A549 (cell line): ENCODE measurements around the gene PBX4. TPM values are rescaled to one million over a fixed set of nuclear protein-coding genes. Genes with fewer than 3 reads are reported as not detected.

ENCODE experiments used
- ATAC-seq, 2 experiments: fragments of 200-7000 bp in 1 of 2; fragments of >200 bp in 1 of 2; cut with Nextera tagmentation in 1 of 2; cut with Tn5 transposase in 1 of 2; 3 replicates each; pipeline versions ENCODE4 v1.8.0 to v1.9.1; 2018 to 2020; ENCODE audit warnings: mild to moderate bottlenecking in 1 of 2, moderate library complexity in 1 of 2
- CTCF ChIA-PET: fragments of 300-600 bp; sonication (Branson Sonifier 250); formaldehyde crosslinking; extraction: SDS; loops from one replicate; lab custom pipeline; 2021; ENCODE audit warnings: antibody characterized with exemption, inconsistent platforms; lab: Yijun Ruan, JAX
- POLR2A ChIA-PET: fragments of 350-600 bp; formaldehyde crosslinking; extraction: SDS; loops from one replicate; lab custom pipeline; 2021; ENCODE audit warnings: antibody characterized with exemption, inconsistent platforms; lab: Yijun Ruan, JAX
- DNase-seq, 2 experiments: peaks; one replicate each; pipeline versions ENCODE4 v3.0.0 to v3.0.0-alpha.2; 2011 to 2016; ENCODE audit warnings: low read depth in 1 of 2, low spot score in 1 of 2
- FAIRE-seq: peaks from 2 replicates; lab custom pipeline; 2011; peaks lifted over from hg19 to GRCh38; lab: Jason Lieb, UNC
- H3K27ac ChIP-seq, 2 experiments: fragments of >200 bp; sonication (Bioruptor Twin); formaldehyde crosslinking; 3 replicates each; pipeline ENCODE4 v1.5.1; 2016 to 2017
- H3K4me1 ChIP-seq: fragments of >200 bp; sonication (Bioruptor Twin); formaldehyde crosslinking; 3 replicates; pipeline ENCODE4 v1.6.1; 2016
- H3K4me2 ChIP-seq: fragments of >200 bp; sonication (Bioruptor Twin); formaldehyde crosslinking; 3 replicates; pipeline ENCODE4 v1.6.1; 2016
- H3K4me3 ChIP-seq: fragments of >200 bp; sonication (Bioruptor Twin); formaldehyde crosslinking; 3 replicates; pipeline ENCODE4 v1.5.1; 2016
- H3K9me3 ChIP-seq: fragments of >200 bp; sonication (Bioruptor Twin); formaldehyde crosslinking; 3 replicates; pipeline ENCODE4 v1.6.1; 2016
- CBX2 ChIP-seq: fragments of 200-600 bp; sonication (generic); IDR thresholded peaks from 2 replicates; pipeline ENCODE4 v1.6.1; 2016; ENCODE audit warnings: low read depth, mild to moderate bottlenecking, borderline replicate concordance
- CHD2 ChIP-seq: fragments of 150-350 bp; IDR thresholded peaks from 2 replicates; pipeline ENCODE4 v1.6.1; 2014; ENCODE audit warnings: low read length; ENCODE audit not compliant: partially characterized antibody
- EHMT2 ChIP-seq: fragments of 200-600 bp; sonication (generic); IDR thresholded peaks from 2 replicates; pipeline ENCODE4 v1.6.1; 2016; ENCODE audit warnings: antibody characterized with exemption, low read depth, mild to moderate bottlenecking, moderate library complexity
- EP300 ChIP-seq, 2 experiments: fragments of >200 bp; sonication (Bioruptor Twin); formaldehyde crosslinking; IDR thresholded peaks; 2 replicates in 1 of 2; 3 replicates in 1 of 2; pipeline ENCODE4 v1.6.1; 2016 to 2017
- FOXS1 ChIP-seq: fragments of 250-450 bp; sonication (Bioruptor Pico); IDR thresholded peaks from 2 replicates; pipeline ENCODE4 v1.5.0; 2020; ENCODE audit warnings: mild to moderate bottlenecking, moderate library complexity
- GATA3 ChIP-seq: IDR thresholded peaks from 2 replicates; pipeline ENCODE4 v1.6.1; 2012; ENCODE audit warnings: borderline replicate concordance
- HDAC2 ChIP-seq: fragments of 200-600 bp; sonication (generic); IDR thresholded peaks from 2 replicates; pipeline ENCODE4 v1.6.1; 2016
- HOXB5 ChIP-seq: fragments of 250-450 bp; sonication (Bioruptor Pico); IDR thresholded peaks from 2 replicates; pipeline ENCODE4 v1.5.0; 2020; ENCODE audit warnings: mild to moderate bottlenecking, moderate library complexity
- KDM1A ChIP-seq: fragments of 200-600 bp; sonication (generic); IDR thresholded peaks from 2 replicates; pipeline ENCODE4 v1.6.1; 2016; ENCODE audit warnings: low read depth, mild to moderate bottlenecking
- MAFK ChIP-seq: fragments of 450-650 bp; IDR thresholded peaks from 2 replicates; pipeline ENCODE4 v1.6.1; 2014; ENCODE audit not compliant: partially characterized antibody
- MYC ChIP-seq: IDR thresholded peaks from 2 replicates; pipeline ENCODE4 v1.6.1; 2012; ENCODE audit warnings: mild to moderate bottlenecking, inconsistent platforms, low read length, improper control_type of control experiment, borderline replicate concordance
- NR3C1 ChIP-seq: fragments of >200 bp; sonication (Bioruptor Twin); formaldehyde crosslinking; IDR thresholded peaks from 3 replicates; pipeline ENCODE4 v1.6.1; 2017
- POLR2A ChIP-seq: IDR thresholded peaks from 2 replicates; pipeline ENCODE4 v1.6.1; 2012; ENCODE audit warnings: mild to moderate bottlenecking, low read length
- POLR2AphosphoS2 ChIP-seq: conservative IDR thresholded peaks from 2 replicates; pipeline ENCODE4 v1.6.1; 2012; ENCODE audit warnings: low read length, improper control_type of control experiment, inconsistent platforms
- RAD21 ChIP-seq, 2 experiments: fragments of >200 bp in 1 of 2; sonication (Bioruptor Twin) in 1 of 2; formaldehyde crosslinking in 1 of 2; IDR thresholded peaks in 1 of 2; conservative IDR thresholded peaks in 1 of 2; 2 replicates in 1 of 2; 3 replicates in 1 of 2; pipeline ENCODE4 v1.6.1; 2012 to 2018; ENCODE audit warnings: inconsistent platforms in 1 of 2
- SMC3 ChIP-seq: fragments of >200 bp; sonication (Bioruptor Twin); formaldehyde crosslinking; IDR thresholded peaks from 3 replicates; pipeline ENCODE4 v1.6.1; 2018; ENCODE audit warnings: inconsistent platforms
- ZC3H11A ChIP-seq: fragments of 450-650 bp; IDR thresholded peaks from 2 replicates; pipeline ENCODE4 v1.6.1; 2014; ENCODE audit warnings: antibody characterized with exemption, mild to moderate bottlenecking
- ZNF302 ChIP-seq: fragments of 250-450 bp; sonication (Bioruptor Pico); IDR thresholded peaks from 2 replicates; pipeline ENCODE4 v1.9.0; 2021; ENCODE audit warnings: inconsistent platforms, mild to moderate bottlenecking, moderate library complexity
- ZSCAN20 ChIP-seq: fragments of 250-450 bp; sonication (Bioruptor Pico); IDR thresholded peaks from 2 replicates; pipeline ENCODE4 v1.8.0; 2022; ENCODE audit warnings: mild to moderate bottlenecking, moderate library complexity
- WGBS: methylation state at CpG from one replicate; pipeline ENCODE4 v1.1.6; 2017; ENCODE audit errors: missing lambda C conversion rate; 5-methylcytosine and 5-hydroxymethylcytosine counted together
- polyA plus RNA-seq, 4 experiments: library from polyadenylated mRNA; depleted of rRNA in 3 of 4; stranded (reverse); fragments of >200 nt; fragmentation: RNase III in 1 of 4; extraction: RNeasy Plus Mini Kit Qiagen cat#74134 plus additional on column Dnase treatment in 1 of 4; gene quantifications; 2 replicates in 3 of 4; 3 replicates in 1 of 4; pipeline ENCODE4 v1.2.3, GENCODE V29; 2011 to 2017
- TF ChIP-seq, protein P1 (sequence below): fragments of >200 bp; sonication (Bioruptor Twin); formaldehyde crosslinking; IDR thresholded peaks from 3 replicates; pipeline ENCODE4 v1.5.1; 2016
- TF ChIP-seq, protein P2 (sequence below): fragments of 200-600 bp; sonication (generic); IDR thresholded peaks from 2 replicates; pipeline ENCODE4 v1.6.1; 2016; ENCODE audit warnings: antibody characterized with exemption, mild to moderate bottlenecking, moderate library complexity
- TF ChIP-seq, protein P3 (sequence below): IDR thresholded peaks from 2 replicates; pipeline ENCODE4 v1.6.1; 2012
- TF ChIP-seq, protein P4 (sequence below): fragments of 150-350 bp; IDR thresholded peaks from 2 replicates; pipeline ENCODE4 v1.6.1; 2014; ENCODE audit warnings: low read depth, mild to moderate bottlenecking, low read length

Gene PBX4
- polyA plus RNA-seq, 2 of the 4 experiments (the other 2 are of a cell fraction), result 0.70 to 0.90 TPM

DNA sequence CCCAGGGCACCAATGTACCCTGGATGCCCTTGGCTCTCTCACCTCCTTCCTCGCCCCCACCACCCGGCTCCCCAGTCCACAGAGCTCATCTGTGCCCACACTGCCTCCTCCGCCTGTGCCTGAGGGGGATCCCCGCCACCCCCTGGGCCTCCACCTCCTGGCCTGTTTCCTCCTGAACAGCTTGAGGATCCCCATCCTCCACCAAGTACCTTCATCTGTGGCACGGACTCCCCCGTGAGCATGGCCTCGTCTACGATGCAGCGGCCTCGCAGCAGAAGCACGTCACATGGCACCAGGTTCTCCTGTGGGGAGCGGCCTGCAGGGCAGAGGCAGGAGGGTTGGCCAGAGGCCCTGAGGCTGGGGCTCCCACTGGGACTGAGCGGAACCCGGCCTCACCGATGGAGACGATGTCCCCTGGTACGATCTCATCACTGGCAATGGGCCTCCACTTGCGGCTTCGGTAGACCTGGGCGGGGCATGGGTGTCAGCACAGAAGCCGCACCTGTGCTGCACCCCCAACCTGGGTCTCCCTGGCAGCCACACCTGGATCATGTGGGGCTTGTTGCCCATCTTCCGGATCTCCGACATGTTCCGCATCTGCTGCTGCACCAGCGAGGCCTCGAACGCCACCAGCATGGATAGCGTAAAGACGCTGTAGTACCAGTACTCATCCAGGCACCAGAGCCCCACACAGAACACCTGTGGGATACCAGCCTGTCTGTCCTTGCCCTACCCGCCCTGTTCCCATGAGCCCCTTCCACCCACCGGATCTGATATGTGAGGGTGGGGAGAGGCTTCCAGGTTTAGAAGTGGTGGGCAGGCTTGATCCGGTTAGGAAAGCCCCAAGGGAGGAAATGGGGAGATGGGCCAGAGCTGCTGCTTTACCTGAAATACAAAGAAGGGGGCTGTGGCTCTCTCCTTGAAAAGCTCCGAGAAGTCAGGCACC is 38.2 kb upstream of the PBX4 start:
- no peak overlapping the region for H3K4me3 ChIP-seq
- CTCF ChIA-PET, result interaction anchor here (0.6 to 4.7 kb wide), 4 partner anchors 8 to 124 kb away, joined by 3 to 28 read pairs (median 10); partner anchors contain the start of gene GMIP
- WGBS, result 91% methylated on average over 15 of the region's 33 CpGs
- POLR2A ChIA-PET, result no interaction called here
- no peak for TF ChIP-seq ZNF302 (CRISPR knock-in tag)
- TF ChIP-seq KDM1A, result no peak
- TF ChIP-seq GATA3, result no peak
- no peak for TF ChIP-seq CHD2
- TF ChIP-seq, protein P1, sequence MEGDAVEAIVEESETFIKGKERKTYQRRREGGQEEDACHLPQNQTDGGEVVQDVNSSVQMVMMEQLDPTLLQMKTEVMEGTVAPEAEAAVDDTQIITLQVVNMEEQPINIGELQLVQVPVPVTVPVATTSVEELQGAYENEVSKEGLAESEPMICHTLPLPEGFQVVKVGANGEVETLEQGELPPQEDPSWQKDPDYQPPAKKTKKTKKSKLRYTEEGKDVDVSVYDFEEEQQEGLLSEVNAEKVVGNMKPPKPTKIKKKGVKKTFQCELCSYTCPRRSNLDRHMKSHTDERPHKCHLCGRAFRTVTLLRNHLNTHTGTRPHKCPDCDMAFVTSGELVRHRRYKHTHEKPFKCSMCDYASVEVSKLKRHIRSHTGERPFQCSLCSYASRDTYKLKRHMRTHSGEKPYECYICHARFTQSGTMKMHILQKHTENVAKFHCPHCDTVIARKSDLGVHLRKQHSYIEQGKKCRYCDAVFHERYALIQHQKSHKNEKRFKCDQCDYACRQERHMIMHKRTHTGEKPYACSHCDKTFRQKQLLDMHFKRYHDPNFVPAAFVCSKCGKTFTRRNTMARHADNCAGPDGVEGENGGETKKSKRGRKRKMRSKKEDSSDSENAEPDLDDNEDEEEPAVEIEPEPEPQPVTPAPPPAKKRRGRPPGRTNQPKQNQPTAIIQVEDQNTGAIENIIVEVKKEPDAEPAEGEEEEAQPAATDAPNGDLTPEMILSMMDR, result no peak
- TF ChIP-seq EP300 (IDR thresholded peaks at IDR 0.05), result no peak
- TF ChIP-seq SMC3, result no peak
- TF ChIP-seq ZSCAN20 (CRISPR knock-in tag), result no peak
- TF ChIP-seq, protein P2, sequence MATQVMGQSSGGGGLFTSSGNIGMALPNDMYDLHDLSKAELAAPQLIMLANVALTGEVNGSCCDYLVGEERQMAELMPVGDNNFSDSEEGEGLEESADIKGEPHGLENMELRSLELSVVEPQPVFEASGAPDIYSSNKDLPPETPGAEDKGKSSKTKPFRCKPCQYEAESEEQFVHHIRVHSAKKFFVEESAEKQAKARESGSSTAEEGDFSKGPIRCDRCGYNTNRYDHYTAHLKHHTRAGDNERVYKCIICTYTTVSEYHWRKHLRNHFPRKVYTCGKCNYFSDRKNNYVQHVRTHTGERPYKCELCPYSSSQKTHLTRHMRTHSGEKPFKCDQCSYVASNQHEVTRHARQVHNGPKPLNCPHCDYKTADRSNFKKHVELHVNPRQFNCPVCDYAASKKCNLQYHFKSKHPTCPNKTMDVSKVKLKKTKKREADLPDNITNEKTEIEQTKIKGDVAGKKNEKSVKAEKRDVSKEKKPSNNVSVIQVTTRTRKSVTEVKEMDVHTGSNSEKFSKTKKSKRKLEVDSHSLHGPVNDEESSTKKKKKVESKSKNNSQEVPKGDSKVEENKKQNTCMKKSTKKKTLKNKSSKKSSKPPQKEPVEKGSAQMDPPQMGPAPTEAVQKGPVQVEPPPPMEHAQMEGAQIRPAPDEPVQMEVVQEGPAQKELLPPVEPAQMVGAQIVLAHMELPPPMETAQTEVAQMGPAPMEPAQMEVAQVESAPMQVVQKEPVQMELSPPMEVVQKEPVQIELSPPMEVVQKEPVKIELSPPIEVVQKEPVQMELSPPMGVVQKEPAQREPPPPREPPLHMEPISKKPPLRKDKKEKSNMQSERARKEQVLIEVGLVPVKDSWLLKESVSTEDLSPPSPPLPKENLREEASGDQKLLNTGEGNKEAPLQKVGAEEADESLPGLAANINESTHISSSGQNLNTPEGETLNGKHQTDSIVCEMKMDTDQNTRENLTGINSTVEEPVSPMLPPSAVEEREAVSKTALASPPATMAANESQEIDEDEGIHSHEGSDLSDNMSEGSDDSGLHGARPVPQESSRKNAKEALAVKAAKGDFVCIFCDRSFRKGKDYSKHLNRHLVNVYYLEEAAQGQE, result no peak
- no peak for TF ChIP-seq FOXS1 (CRISPR knock-in tag)
- no peak for FAIRE-seq
- no peak overlapping the region for H3K4me2 ChIP-seq
- H3K9me3 ChIP-seq, result no peaks in the 10 kb centered on the region
- no peak for ATAC-seq
- H3K27ac ChIP-seq, result no peak overlapping the region
- H3K4me1 ChIP-seq, result no peaks in the 10 kb centered on the region; the same call in 2 of the 3 replicates
- DNase-seq, result no peak

DNA sequence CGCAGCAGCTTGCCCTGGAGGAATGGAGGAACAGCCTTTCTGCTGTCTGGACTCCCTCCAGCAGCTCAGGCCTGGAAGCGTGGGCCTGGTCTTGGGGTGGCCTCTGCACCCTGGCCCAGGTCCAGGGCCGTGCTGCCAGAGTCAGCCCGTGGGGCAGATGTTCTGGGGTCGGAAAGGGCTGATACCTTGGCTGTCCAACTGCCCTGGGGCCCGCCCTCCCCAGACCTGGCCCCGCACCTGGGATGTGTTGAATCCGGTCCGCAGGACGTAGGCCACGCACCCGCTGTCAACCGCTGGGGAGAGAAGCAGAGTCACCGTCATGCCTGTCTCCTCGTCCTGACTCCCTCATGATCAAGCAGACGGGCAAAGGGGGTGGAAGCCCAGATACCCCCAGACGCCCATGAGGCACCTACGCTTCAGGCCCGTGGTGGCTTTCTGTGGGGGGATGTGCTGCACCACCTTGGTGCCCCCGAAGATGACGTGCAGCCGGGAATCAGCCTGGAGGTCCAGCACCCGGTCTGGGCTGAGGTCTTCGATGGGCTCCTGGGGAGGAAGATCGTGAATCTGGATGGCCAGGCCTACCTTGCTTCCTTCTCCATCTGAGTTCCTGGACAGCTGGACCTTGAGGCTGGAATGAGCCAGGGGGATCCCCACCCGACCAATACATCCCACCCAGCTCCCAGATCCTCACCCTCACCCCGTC is 37.3 kb upstream of the PBX4 start:
- WGBS, result 95% methylated on average over 21 of the region's 27 CpGs
- TF ChIP-seq POLR2AphosphoS2, result no peak
- no peak for DNase-seq
- Histone ChIP-seq H3K9me3 (no peaks in the 10 kb centered on the region), H3K27ac (no peak overlapping the region), H3K4me3 (no peak overlapping the region), H3K4me2 (no peak overlapping the region), H3K4me1 (no peaks in the 10 kb centered on the region)
- no peak for FAIRE-seq
- CTCF ChIA-PET, result interaction anchor here (0.6 to 4.7 kb wide), 2 partner anchors 9 to 11 kb away, joined by 3 to 28 read pairs; partner anchors contain the start of gene GMIP
- POLR2A ChIA-PET, result no interaction called here
- ATAC-seq, result no peak

DNA sequence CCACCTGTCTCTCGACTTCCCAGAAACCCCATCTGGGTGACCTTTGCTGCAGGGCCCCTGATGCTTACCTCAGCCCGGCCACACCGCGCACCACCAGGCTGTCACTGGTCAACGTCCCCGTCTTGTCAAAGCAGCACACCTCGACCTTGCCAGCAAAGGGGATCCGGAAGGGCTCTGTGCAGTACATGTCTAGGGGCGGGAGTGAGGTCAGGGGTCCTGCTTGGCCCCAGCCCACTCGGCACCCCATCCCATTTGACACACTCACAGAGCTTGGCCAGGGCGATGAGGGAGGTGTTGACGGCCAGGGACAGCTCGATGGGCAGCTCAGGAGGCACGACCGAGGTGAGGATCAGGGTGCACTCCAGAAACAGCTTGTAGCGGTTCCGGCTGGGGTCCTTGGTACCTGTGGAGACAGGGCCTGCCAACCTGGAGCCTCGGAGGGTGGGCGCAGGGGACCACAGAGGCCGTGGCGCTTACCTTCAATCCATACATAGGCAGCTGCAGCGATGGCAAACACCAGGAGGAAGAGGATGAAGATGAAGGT is 36.6 kb upstream of the PBX4 start:
- 88% methylated on average over 13 of the region's 22 CpGs for WGBS
- no peak overlapping the region for H3K4me2 ChIP-seq
- ChIA-PET CTCF (interaction anchor here (1.6 to 4.7 kb wide), 2 partner anchors 11 to 123 kb away, joined by 8 to 28 read pairs; partner anchors contain the start of gene GMIP), POLR2A (no interaction called here)
- ATAC-seq (no peak), DNase-seq (no peak), FAIRE-seq (no peak)
- no peak overlapping the region for H3K27ac ChIP-seq
- no peak overlapping the region for H3K4me3 ChIP-seq
- no peaks in the 10 kb centered on the region for H3K9me3 ChIP-seq
- H3K4me1 ChIP-seq, result no peaks in the 10 kb centered on the region
- TF ChIP-seq HOXB5 (CRISPR knock-in tag) (no peak), RAD21 (conservative IDR thresholded peaks at IDR 0.05 in 1 of 2, IDR thresholded peaks at IDR 0.05 in 1 of 2) (no peak), EHMT2 (no peak), POLR2A (no peak), NR3C1 (no peak), CBX2 (no peak), ZC3H11A (no peak), MAFK (no peak), HDAC2 (no peak), KDM1A (no peak), MYC (no peak)
- TF ChIP-seq, protein P3, sequence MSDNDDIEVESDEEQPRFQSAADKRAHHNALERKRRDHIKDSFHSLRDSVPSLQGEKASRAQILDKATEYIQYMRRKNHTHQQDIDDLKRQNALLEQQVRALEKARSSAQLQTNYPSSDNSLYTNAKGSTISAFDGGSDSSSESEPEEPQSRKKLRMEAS, result no peak
- TF ChIP-seq, protein P4, sequence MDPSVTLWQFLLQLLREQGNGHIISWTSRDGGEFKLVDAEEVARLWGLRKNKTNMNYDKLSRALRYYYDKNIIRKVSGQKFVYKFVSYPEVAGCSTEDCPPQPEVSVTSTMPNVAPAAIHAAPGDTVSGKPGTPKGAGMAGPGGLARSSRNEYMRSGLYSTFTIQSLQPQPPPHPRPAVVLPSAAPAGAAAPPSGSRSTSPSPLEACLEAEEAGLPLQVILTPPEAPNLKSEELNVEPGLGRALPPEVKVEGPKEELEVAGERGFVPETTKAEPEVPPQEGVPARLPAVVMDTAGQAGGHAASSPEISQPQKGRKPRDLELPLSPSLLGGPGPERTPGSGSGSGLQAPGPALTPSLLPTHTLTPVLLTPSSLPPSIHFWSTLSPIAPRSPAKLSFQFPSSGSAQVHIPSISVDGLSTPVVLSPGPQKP, result no peak
